ENCODE data around the gene SYNGR2. TPM values are rescaled to one million over a fixed set of nuclear protein-coding genes. Genes with fewer than 3 reads are reported as not detected.
A peak's percentile ranks its signal among the peaks of the same experiment; 100 is the strongest.

Gene SYNGR2
- total RNA-seq, 1 experiment from 2014 or later = 148 TPM

DNA sequence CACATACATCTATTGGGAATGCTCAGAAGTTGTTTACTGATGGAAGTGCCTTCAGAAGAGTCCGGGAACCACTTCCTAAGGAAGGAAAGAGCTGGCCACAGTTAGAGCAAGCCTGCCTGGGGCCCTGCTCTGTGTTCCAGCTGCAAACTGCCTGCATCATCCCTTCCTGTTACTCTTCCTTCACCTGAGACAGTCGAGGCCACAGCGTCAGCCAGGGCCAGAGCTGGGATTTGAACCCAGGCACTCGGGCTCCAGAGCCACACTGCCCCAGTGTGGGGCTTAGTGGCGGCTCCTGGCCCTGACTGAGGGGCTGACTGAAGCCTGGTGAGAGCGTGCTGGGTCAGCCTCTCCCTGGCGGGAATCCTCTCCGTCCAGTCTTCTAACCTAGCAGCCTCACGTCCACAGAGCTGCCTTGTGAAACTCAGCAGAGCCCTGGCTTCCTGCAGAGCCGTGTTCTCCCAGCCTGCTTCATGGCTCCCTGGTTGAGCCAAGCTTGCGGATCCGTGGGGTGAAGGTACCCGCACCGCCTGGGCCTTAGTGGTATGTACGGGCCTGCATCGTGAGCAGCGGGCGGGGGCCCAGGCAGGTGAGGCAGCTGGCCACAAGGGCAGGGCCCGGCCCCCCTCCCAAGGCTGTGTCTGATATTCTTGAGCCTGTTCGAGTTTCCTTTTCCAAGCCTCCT is 26.8 kb upstream of the SYNGR2 start:
- no peaks in the 10 kb centered on the region for H3K27me3 ChIP-seq (ENCODE audit: insufficient read depth, low read length)
- no TSS peak for BruUV-seq (replicated peaks)
- RAD21 ChIA-PET (ENCODE audit: low non-redundant PET in 1 of 2, low total read pairs in 2 of 2, uncharacterized antibody in 2 of 2, unreplicated experiment in 2 of 2) = interaction anchor here (0.5 to 1.4 kb wide), 4 partner anchors 13 to 219 kb away, joined by 3 to 6 read pairs (median 4); partner anchors contain the start of gene TMC6 (in 1 of the 2)
- peaks cover 59 to 89% of the 10 kb centered on the region in 2 experiments for H3K4me1 ChIP-seq (ENCODE audit: control insufficient read depth in 1 of 2, insufficient read depth in 2 of 2, low read length in 2 of 2)
- no peaks in the 10 kb centered on the region for H3K36me3 ChIP-seq (ENCODE audit: control insufficient read depth in 1 of 2, insufficient read depth in 2 of 2, low read length in 2 of 2)
- H3K9me3 ChIP-seq (ENCODE audit: control insufficient read depth in 1 of 2, insufficient read depth in 1 of 2, low read depth in 1 of 2, low read length in 2 of 2) = no peaks in the 10 kb centered on the region
- CTCF ChIA-PET = interaction anchor here (0.6 to 2.0 kb wide), 12 partner anchors 9 to 122 kb away, joined by 3 to 7 read pairs (median 4); partner anchors contain the start of genes AFMID and TK1
- DNase-seq (ENCODE audit: low read depth, low spot score) = no peak
- TF ChIP-seq, protein P1, sequence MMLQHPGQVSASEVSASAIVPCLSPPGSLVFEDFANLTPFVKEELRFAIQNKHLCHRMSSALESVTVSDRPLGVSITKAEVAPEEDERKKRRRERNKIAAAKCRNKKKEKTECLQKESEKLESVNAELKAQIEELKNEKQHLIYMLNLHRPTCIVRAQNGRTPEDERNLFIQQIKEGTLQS (IDR thresholded peaks at IDR 0.05) = no peak
- POLR2A ChIA-PET = interaction anchor here (0.6 to 1.8 kb wide), 9 partner anchors 12 to 203 kb away, joined by 3 to 24 read pairs (median 5); partner anchors contain the start of genes AFMID and TK1
- H3K79me2 ChIP-seq (ENCODE audit: insufficient read depth, low read length) = no peaks in the 10 kb centered on the region
- H3K4me3 ChIP-seq (replicated peaks in 1 of 2; ENCODE audit: low read depth in 1 of 2, low read length in 2 of 2) = peak overlapping the region; percentile 13 to 44
- peak overlapping the region; percentile 67 for H3K27ac ChIP-seq (ENCODE audit: low read depth, low read length)
- peak; percentile 6 for ATAC-seq
- no peaks in the 10 kb centered on the region for H3K9me2 ChIP-seq (ENCODE audit: insufficient read depth)
- no peaks in the 10 kb centered on the region for H4K20me1 ChIP-seq (ENCODE audit: insufficient read depth)
- no peak overlapping the region for H2AFZ ChIP-seq (ENCODE audit: low read depth, low read length, poor library complexity, severe bottlenecking)
- intact Hi-C loops (cut with micrococcal nuclease) = loop anchor here (2.0 kb wide), 1 partner anchor 27 kb away; the partner anchor contains the start of gene SYNGR2
- peak overlapping the region; percentile 82 for H3K4me2 ChIP-seq (ENCODE audit: low read length)
- H3K9ac ChIP-seq (ENCODE audit: low read length) = peak overlapping the region; percentile 58

DNA sequence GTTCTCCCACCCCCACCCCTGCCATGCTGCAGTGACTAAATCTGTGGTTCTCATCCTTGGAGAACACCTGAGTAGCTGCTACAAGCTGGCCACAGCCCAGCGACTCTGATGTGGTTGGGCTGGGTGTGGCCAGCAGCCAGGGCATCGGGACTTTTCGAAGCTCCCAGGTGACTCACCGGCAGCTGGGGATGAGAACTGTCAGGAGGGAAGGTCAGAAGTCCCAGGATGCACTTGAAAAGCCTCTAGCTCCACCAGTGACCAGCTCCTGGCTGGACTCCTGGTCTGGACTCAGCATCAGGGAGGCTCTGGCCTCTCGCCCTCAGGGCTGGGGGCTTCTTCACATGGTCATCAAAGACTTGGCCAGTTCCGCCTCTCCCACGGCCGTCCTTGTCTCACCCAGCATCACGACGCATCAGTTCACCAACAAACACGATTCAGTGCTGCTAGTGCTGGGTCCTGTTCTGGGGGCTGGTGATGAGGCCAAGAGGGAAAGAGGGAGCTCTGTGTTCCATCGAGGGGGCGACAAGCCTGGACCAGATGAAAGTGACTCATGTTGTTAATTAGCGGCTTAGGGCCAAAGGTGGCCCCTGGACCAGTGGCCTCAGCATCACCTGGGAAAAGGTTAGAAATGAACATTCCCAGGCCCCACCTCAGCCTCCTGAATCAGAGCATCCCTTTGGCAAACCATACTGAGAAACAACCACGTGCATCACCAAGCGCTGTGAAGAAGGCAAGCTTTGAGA is 26.1 kb upstream of the SYNGR2 start:
- ChIA-PET RAD21 (ENCODE audit: low non-redundant PET in 1 of 2, low total read pairs in 2 of 2, uncharacterized antibody in 2 of 2, unreplicated experiment in 2 of 2) (interaction anchor here (0.5 to 1.4 kb wide), 5 partner anchors 14 to 219 kb away, joined by 3 to 6 read pairs (median 3); partner anchors contain the start of gene TMC6 (in 1 of the 2)), POLR2A (interaction anchor here (0.6 to 1.8 kb wide), 9 partner anchors 10 to 202 kb away, joined by 3 to 24 read pairs (median 5); partner anchors contain the start of genes AFMID and TK1), CTCF (interaction anchor here (0.6 to 2.0 kb wide), 12 partner anchors 9 to 123 kb away, joined by 3 to 7 read pairs (median 4); partner anchors contain the start of genes AFMID and TK1)
- ATAC-seq (peak; percentile 48), DNase-seq (ENCODE audit: low read depth, low spot score) (peak; percentile 97)
- H3K9me2 ChIP-seq (ENCODE audit: insufficient read depth) = no peaks in the 10 kb centered on the region
- no peaks in the 10 kb centered on the region for H3K79me2 ChIP-seq (ENCODE audit: insufficient read depth, low read length)
- no peaks in the 10 kb centered on the region for H3K27me3 ChIP-seq (ENCODE audit: insufficient read depth, low read length)
- BruUV-seq (replicated peaks) = no TSS peak
- H3K9ac ChIP-seq (ENCODE audit: low read length) = peak overlapping the region; percentile 58
- peaks cover 59 to 85% of the 10 kb centered on the region in 2 experiments for H3K4me1 ChIP-seq (ENCODE audit: control insufficient read depth in 1 of 2, insufficient read depth in 2 of 2, low read length in 2 of 2)
- peak overlapping the region; percentile 82 for H3K4me2 ChIP-seq (ENCODE audit: low read length)
- no peaks in the 10 kb centered on the region for H4K20me1 ChIP-seq (ENCODE audit: insufficient read depth)
- H3K4me3 ChIP-seq (replicated peaks in 1 of 2; ENCODE audit: low read depth in 1 of 2, low read length in 2 of 2) = peak overlapping the region; percentile 13 to 44
- H2AFZ ChIP-seq (ENCODE audit: low read depth, low read length, poor library complexity, severe bottlenecking) = no peak overlapping the region
- H3K9me3 ChIP-seq (ENCODE audit: control insufficient read depth in 1 of 2, insufficient read depth in 1 of 2, low read depth in 1 of 2, low read length in 2 of 2) = no peaks in the 10 kb centered on the region
- H3K27ac ChIP-seq (ENCODE audit: low read depth, low read length) = peak overlapping the region; percentile 67
- intact Hi-C loops (cut with micrococcal nuclease) = no loop called here
- H3K36me3 ChIP-seq (ENCODE audit: control insufficient read depth in 1 of 2, insufficient read depth in 2 of 2, low read length in 2 of 2) = no peaks in the 10 kb centered on the region
- TF ChIP-seq, protein P2, sequence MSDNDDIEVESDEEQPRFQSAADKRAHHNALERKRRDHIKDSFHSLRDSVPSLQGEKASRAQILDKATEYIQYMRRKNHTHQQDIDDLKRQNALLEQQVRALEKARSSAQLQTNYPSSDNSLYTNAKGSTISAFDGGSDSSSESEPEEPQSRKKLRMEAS (IDR thresholded peaks at IDR 0.05) = no peak
- TF ChIP-seq, protein P3, sequence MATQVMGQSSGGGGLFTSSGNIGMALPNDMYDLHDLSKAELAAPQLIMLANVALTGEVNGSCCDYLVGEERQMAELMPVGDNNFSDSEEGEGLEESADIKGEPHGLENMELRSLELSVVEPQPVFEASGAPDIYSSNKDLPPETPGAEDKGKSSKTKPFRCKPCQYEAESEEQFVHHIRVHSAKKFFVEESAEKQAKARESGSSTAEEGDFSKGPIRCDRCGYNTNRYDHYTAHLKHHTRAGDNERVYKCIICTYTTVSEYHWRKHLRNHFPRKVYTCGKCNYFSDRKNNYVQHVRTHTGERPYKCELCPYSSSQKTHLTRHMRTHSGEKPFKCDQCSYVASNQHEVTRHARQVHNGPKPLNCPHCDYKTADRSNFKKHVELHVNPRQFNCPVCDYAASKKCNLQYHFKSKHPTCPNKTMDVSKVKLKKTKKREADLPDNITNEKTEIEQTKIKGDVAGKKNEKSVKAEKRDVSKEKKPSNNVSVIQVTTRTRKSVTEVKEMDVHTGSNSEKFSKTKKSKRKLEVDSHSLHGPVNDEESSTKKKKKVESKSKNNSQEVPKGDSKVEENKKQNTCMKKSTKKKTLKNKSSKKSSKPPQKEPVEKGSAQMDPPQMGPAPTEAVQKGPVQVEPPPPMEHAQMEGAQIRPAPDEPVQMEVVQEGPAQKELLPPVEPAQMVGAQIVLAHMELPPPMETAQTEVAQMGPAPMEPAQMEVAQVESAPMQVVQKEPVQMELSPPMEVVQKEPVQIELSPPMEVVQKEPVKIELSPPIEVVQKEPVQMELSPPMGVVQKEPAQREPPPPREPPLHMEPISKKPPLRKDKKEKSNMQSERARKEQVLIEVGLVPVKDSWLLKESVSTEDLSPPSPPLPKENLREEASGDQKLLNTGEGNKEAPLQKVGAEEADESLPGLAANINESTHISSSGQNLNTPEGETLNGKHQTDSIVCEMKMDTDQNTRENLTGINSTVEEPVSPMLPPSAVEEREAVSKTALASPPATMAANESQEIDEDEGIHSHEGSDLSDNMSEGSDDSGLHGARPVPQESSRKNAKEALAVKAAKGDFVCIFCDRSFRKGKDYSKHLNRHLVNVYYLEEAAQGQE (IDR thresholded peaks at IDR 0.05; ENCODE audit: low read depth) = no peak
- TF ChIP-seq EZH2 (IDR thresholded peaks at IDR 0.05) (no peak), POLR2AphosphoS5 (IDR thresholded peaks at IDR 0.05; ENCODE audit: low read depth, low read length) (peak; percentile 88), YY1 (IDR thresholded peaks at IDR 0.05; ENCODE audit: extremely low read depth, insufficient replicate concordance, low read depth, low read length) (no peak), SP1 (IDR thresholded peaks at IDR 0.05; ENCODE audit: low read depth) (no peak)
- TF ChIP-seq, protein P4, sequence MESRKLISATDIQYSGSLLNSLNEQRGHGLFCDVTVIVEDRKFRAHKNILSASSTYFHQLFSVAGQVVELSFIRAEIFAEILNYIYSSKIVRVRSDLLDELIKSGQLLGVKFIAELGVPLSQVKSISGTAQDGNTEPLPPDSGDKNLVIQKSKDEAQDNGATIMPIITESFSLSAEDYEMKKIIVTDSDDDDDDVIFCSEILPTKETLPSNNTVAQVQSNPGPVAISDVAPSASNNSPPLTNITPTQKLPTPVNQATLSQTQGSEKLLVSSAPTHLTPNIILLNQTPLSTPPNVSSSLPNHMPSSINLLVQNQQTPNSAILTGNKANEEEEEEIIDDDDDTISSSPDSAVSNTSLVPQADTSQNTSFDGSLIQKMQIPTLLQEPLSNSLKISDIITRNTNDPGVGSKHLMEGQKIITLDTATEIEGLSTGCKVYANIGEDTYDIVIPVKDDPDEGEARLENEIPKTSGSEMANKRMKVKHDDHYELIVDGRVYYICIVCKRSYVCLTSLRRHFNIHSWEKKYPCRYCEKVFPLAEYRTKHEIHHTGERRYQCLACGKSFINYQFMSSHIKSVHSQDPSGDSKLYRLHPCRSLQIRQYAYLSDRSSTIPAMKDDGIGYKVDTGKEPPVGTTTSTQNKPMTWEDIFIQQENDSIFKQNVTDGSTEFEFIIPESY (IDR thresholded peaks at IDR 0.05; ENCODE audit: extremely low read depth, insufficient replicate concordance, low read length) = peak; percentile 85
